Measurements from ENCODE around the gene OSBPL5.

Gene OSBPL5

DNA sequence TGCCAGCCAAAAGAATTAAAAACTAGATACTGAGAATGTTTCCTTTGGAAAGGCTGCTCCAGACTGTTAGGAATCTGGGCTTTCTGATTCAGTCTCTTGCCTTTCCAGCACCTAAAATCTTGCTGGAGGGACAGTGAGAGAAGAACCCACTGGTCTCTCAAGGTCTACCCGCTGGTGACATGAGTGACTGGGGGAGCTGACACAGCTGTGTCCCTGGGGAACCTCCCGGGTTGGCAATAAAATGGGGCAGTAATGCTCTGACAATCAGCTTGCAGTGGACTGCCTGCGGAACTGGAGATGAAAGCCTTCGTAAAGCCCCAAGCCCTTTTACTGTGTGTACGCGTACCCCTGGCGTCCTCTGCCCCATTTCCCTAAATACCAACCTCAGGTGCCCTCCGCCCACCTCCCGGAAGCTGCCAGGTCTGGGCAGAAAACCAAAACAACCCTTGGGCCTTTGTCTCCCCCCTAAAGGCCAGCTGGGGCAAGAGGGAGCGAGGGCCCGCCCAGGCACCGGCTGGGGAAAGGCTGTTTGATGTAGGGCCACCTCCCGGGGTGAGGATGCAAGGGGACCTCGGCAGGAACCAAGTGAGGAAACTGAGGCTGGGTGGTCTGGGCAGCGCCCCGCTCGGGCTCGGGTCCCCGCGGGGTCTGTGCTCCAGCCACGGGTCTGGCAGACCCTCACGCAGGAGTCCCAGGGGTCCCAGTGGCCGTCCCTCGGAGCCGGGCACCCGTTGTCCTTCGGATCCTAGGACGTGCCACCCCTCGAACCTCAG lies 108.6 kb downstream of the OSBPL5 start:
- peak overlapping the region; percentile 95 for H3K4me2 ChIP-seq (ENCODE audit: low read length)
- no peaks in the 10 kb centered on the region for H3K27me3 ChIP-seq (ENCODE audit: control insufficient read depth, low read length)
- H3K27ac ChIP-seq (ENCODE audit: low read depth, low read length) = peak overlapping the region; percentile 37
- no peak for TF ChIP-seq EZH2phosphoT487 (IDR thresholded peaks at IDR 0.05; ENCODE audit: borderline replicate concordance, low read length)
- TF ChIP-seq, protein P1, sequence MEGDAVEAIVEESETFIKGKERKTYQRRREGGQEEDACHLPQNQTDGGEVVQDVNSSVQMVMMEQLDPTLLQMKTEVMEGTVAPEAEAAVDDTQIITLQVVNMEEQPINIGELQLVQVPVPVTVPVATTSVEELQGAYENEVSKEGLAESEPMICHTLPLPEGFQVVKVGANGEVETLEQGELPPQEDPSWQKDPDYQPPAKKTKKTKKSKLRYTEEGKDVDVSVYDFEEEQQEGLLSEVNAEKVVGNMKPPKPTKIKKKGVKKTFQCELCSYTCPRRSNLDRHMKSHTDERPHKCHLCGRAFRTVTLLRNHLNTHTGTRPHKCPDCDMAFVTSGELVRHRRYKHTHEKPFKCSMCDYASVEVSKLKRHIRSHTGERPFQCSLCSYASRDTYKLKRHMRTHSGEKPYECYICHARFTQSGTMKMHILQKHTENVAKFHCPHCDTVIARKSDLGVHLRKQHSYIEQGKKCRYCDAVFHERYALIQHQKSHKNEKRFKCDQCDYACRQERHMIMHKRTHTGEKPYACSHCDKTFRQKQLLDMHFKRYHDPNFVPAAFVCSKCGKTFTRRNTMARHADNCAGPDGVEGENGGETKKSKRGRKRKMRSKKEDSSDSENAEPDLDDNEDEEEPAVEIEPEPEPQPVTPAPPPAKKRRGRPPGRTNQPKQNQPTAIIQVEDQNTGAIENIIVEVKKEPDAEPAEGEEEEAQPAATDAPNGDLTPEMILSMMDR (IDR thresholded peaks at IDR 0.05; ENCODE audit: low read depth, low read length, poor library complexity, severe bottlenecking) = no peak
- H4K20me1 ChIP-seq (ENCODE audit: control insufficient read depth, insufficient read depth, low read depth, low read length) = peaks cover 11% of the 10 kb centered on the region
- H3K4me1 ChIP-seq (ENCODE audit: control insufficient read depth, low read length) = peaks cover 29% of the 10 kb centered on the region
- no peaks in the 10 kb centered on the region for H3K9me3 ChIP-seq (ENCODE audit: control insufficient read depth, insufficient read depth, low read length)
- no peaks in the 10 kb centered on the region for H3F3A ChIP-seq (ENCODE audit: control insufficient read depth, insufficient read depth)
- H3K79me2 ChIP-seq (ENCODE audit: control insufficient read depth, low read length) = peaks cover 54% of the 10 kb centered on the region
- no peaks in the 10 kb centered on the region for H3K9me2 ChIP-seq (replicated peaks; ENCODE audit: control insufficient read depth, low read length)
- peak overlapping the region; percentile 82 for H3K4me3 ChIP-seq (ENCODE audit: low read length)
- H3K36me3 ChIP-seq (ENCODE audit: control insufficient read depth, low read length) = peaks cover 31% of the 10 kb centered on the region

DNA sequence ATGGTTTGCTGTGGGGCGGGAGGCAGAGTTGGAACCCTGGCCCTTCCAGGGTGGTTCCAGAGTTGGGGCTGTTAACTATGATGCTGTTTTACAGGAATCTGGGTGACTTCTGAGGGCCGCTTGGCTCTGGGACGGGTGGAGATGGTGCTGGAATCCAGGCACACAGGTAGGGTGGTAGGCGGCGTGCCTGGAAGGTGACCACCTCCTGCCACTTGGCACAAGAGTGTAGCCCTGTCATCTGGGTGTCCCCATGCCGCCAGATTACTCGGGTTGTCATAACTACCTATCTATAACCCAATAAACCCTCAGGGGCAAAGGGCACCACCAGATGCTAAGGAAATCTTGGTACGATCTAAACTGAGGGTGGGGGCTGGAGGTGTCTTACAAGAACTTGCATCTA lies 109.2 kb downstream of the OSBPL5 start:
- TF ChIP-seq, protein P1 (IDR thresholded peaks at IDR 0.05; ENCODE audit: low read depth, low read length, poor library complexity, severe bottlenecking) = no peak
- no peak for TF ChIP-seq EZH2phosphoT487 (IDR thresholded peaks at IDR 0.05; ENCODE audit: borderline replicate concordance, low read length)
- H3K4me3 ChIP-seq (ENCODE audit: low read length) = peak overlapping the region; percentile 82
- no peaks in the 10 kb centered on the region for H3K9me3 ChIP-seq (ENCODE audit: control insufficient read depth, insufficient read depth, low read length)
- H3K4me2 ChIP-seq (ENCODE audit: low read length) = peak overlapping the region; percentile 95
- no peaks in the 10 kb centered on the region for H3F3A ChIP-seq (ENCODE audit: control insufficient read depth, insufficient read depth)
- H3K79me2 ChIP-seq (ENCODE audit: control insufficient read depth, low read length) = peaks cover 59% of the 10 kb centered on the region
- peaks cover 35% of the 10 kb centered on the region for H3K4me1 ChIP-seq (ENCODE audit: control insufficient read depth, low read length)
- peaks cover 36% of the 10 kb centered on the region for H3K36me3 ChIP-seq (ENCODE audit: control insufficient read depth, low read length)
- H3K9me2 ChIP-seq (replicated peaks; ENCODE audit: control insufficient read depth, low read length) = no peaks in the 10 kb centered on the region
- peaks cover 12% of the 10 kb centered on the region for H4K20me1 ChIP-seq (ENCODE audit: control insufficient read depth, insufficient read depth, low read depth, low read length)
- H3K27ac ChIP-seq (ENCODE audit: low read depth, low read length) = no peak overlapping the region
- no peaks in the 10 kb centered on the region for H3K27me3 ChIP-seq (ENCODE audit: control insufficient read depth, low read length)

- Histone ChIP-seq H3K4me3 (ENCODE audit: low read length) (no peak overlapping the region), H3K4me2 (ENCODE audit: low read length) (no peak overlapping the region; the same call in 1 of the 2 replicates), H3K36me3 (ENCODE audit: control insufficient read depth, low read length) (peaks cover 49% of the 10 kb centered on the region), H3K27ac (ENCODE audit: low read depth, low read length) (no peak overlapping the region), H3K27me3 (ENCODE audit: control insufficient read depth, low read length) (no peaks in the 10 kb centered on the region), H3F3A (ENCODE audit: control insufficient read depth, insufficient read depth) (no peaks in the 10 kb centered on the region), H3K4me1 (ENCODE audit: control insufficient read depth, low read length) (peaks cover 48% of the 10 kb centered on the region), H3K79me2 (ENCODE audit: control insufficient read depth, low read length) (peaks cover 93% of the 10 kb centered on the region), H4K20me1 (ENCODE audit: control insufficient read depth, insufficient read depth, low read depth, low read length) (peaks cover 20% of the 10 kb centered on the region), H3K9me3 (ENCODE audit: control insufficient read depth, insufficient read depth, low read length) (no peaks in the 10 kb centered on the region), H3K9me2 (replicated peaks; ENCODE audit: control insufficient read depth, low read length) (no peaks in the 10 kb centered on the region)
- TF ChIP-seq, protein P1 (IDR thresholded peaks at IDR 0.05; ENCODE audit: low read depth, low read length, poor library complexity, severe bottlenecking) = no peak
- no peak for TF ChIP-seq EZH2phosphoT487 (IDR thresholded peaks at IDR 0.05; ENCODE audit: borderline replicate concordance, low read length)
These were observed 112.5 kb downstream of the OSBPL5 start for GRCh38 chr11:3052567-3052966.
